Mucosa of descending colon (tissue), 3 donors: Measurements from ENCODE around the gene FAM180B. TPM values are rescaled to one million over a fixed set of nuclear protein-coding genes. Genes with fewer than 3 reads are reported as not detected.

Source experiments
- ATAC-seq: fragments of 200-7000 bp; cut with Tn5 transposase; one replicate; pipeline ENCODE4 v1.9.1; 2020; ENCODE audit warnings: mild to moderate bottlenecking, moderate library complexity
- DNase-seq, 3 donors: peaks; one replicate each; pipeline ENCODE4 v3.0.0-alpha.2; 2020
- H3K36me3 ChIP-seq: fragments of 200-600 bp; one replicate; pipeline ENCODE4 v1.8.0; 2021; ENCODE audit warnings: low read depth, mild to moderate bottlenecking
- H3K4me1 ChIP-seq: fragments of 200-600 bp; one replicate; pipeline ENCODE4 v1.8.0; 2021; ENCODE audit warnings: low read depth, mild to moderate bottlenecking
- H3K4me3 ChIP-seq: fragments of 200-600 bp; one replicate; pipeline ENCODE4 v1.8.0; 2021; ENCODE audit warnings: mild to moderate bottlenecking
- H3K9me3 ChIP-seq: fragments of 200-600 bp; one replicate; pipeline ENCODE4 v1.8.0; 2021; ENCODE audit warnings: mild to moderate bottlenecking
- CTCF ChIP-seq: fragments of 200-600 bp; IDR thresholded peaks from one replicate; pipeline ENCODE4 v1.8.0; 2022; ENCODE audit warnings: antibody characterized with exemption, mild to moderate bottlenecking
- intact Hi-C, 2 donors: fragments of 100-400 bp; cut with DNase I in 1 of 2; cut with micrococcal nuclease in 1 of 2; formaldehyde crosslinking; loops; one replicate each; pipeline versions ENCODE4 v1.11.0 to v1.11.1; 2022; cut with DNase I, micrococcal nuclease
- long read RNA-seq, 2 donors: library from polyadenylated mRNA; unstranded; transcript quantifications; one replicate each; pipeline ENCODE4 v2.0.0, GENCODE V29; 2019 to 2021
- total RNA-seq, 3 donors: library from RNA; stranded (reverse); fragmentation: NEBNext Ultra II Directional in 2 of 3; extraction: Animal tissue kit (Norgen Biotek cat#: 25700) in 2 of 3; gene quantifications; one replicate each; pipeline versions ENCODE4 v1.2.1 to v1.2.4, GENCODE V29; 2021 to 2023
- donor health status: DM: no; HTN: no; CAD: no; lungs with moderate emphysema.
- donor health status: DM: no; HTN: no; CAD: no.
- donor health status: DM: no; HTN: yes; CAD: no.

Gene FAM180B
- under 1 TPM in 2 of 3 donors, not detected in 1; 0.36 to 0.51 TPM for total RNA-seq
- long read RNA-seq, donor 1: 0 reads
- long read RNA-seq, donor 2: 0 reads

- no peaks in the 10 kb centered on the region for H3K4me1 ChIP-seq
- DNase-seq: no peak
- no peak within 1 kb of the TSS for H3K4me3 ChIP-seq
- no peak for TF ChIP-seq CTCF
- ATAC-seq: no peak
- H3K9me3 ChIP-seq: no peaks in the 10 kb centered on the region
- intact Hi-C loops: no loop called here
- H3K36me3 ChIP-seq: peaks cover 16% of the 10 kb centered on the region
Observed at GRCh38 chr11:47586098-47586855, at the start of gene FAM180B. TSS of gene FAM180B (plus strand) at chr11:47586678. CDS start at chr11:47586769, 91 bp downstream.

- H3K9me3 ChIP-seq: no peaks in the 10 kb centered on the region
- no peaks in the 10 kb centered on the region for H3K36me3 ChIP-seq
- ATAC-seq: no peak
- intact Hi-C loops: no loop called here
- no peak overlapping the region for H3K4me3 ChIP-seq
- TF ChIP-seq CTCF: no peak
- H3K4me1 ChIP-seq: peaks cover 34% of the 10 kb centered on the region
- DNase-seq: no peak
Observed at GRCh38 chr11:47536915-47537314, 49.6 kb upstream of the FAM180B start.

GRCh38 chr11:47538741-47539565, 47.5 kb upstream of the FAM180B start:
- TF ChIP-seq CTCF: no peak
- Histone ChIP-seq H3K36me3 (no peaks in the 10 kb centered on the region), H3K4me3 (no peak overlapping the region), H3K4me1 (peaks cover 28% of the 10 kb centered on the region), H3K9me3 (no peaks in the 10 kb centered on the region)
- DNase-seq (no peak), ATAC-seq (no peak)
- intact Hi-C loops: no loop called here

GRCh38 chr11:47539681-47540039, 46.8 kb upstream of the FAM180B start:
- Histone ChIP-seq H3K4me3 (no peak overlapping the region), H3K9me3 (no peaks in the 10 kb centered on the region), H3K4me1 (peaks cover 28% of the 10 kb centered on the region), H3K36me3 (no peaks in the 10 kb centered on the region)
- DNase-seq: peak in 1 of 3 donors; percentile 23
- no peak for TF ChIP-seq CTCF
- ATAC-seq: peak; percentile 44
- intact Hi-C loops: no loop called here

GRCh38 chr11:47541070-47541469, 45.4 kb upstream of the FAM180B start:
- intact Hi-C loops: no loop called here
- no peaks in the 10 kb centered on the region for H3K36me3 ChIP-seq
- DNase-seq: no peak
- peaks cover 28% of the 10 kb centered on the region for H3K4me1 ChIP-seq
- TF ChIP-seq CTCF: no peak
- no peak overlapping the region for H3K4me3 ChIP-seq
- no peaks in the 10 kb centered on the region for H3K9me3 ChIP-seq
- ATAC-seq: no peak
